Choroid plexus epithelial cell (primary cell): ENCODE data around the gene CLN5.

Source experiments
- DNase-seq: peaks from one replicate; pipeline ENCODE4 v3.0.0-alpha.2; 2010; ENCODE audit warnings: low read depth
- H3K4me3 ChIP-seq: 2 replicates; pipeline ENCODE4 v1.5.1; 2011; ENCODE audit warnings: low read depth, mild to moderate bottlenecking, control low read depth, low read length, moderate library complexity
- TF ChIP-seq, protein P1 (sequence below): conservative IDR thresholded peaks from 2 replicates; pipeline ENCODE4 v1.5.1; 2011; ENCODE audit warnings: low read depth, mild to moderate bottlenecking, control low read depth, inconsistent platforms, low read length, moderate library complexity

Gene CLN5

DNA sequence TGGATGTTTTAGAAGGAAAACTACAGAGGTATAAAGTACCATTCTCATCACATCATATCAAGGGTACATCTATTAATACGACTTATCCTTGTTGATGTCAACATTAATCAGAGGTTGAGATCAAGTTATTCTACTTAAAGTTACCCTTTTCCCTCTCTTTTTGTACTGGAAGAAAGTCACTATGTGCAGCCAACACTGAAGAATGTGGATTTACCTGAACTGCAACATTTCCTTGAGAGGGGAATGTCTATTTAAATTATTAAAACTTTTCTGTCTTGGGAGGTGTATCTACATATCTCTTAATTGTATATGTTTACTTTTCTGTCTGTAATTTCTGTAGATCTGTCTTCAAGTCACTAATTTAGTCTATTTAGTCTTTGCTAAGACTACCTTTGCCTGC is 37.6 kb downstream of the CLN5 start:
- DNase-seq, result no peak
- no peak overlapping the region for H3K4me3 ChIP-seq
- TF ChIP-seq, protein P1, sequence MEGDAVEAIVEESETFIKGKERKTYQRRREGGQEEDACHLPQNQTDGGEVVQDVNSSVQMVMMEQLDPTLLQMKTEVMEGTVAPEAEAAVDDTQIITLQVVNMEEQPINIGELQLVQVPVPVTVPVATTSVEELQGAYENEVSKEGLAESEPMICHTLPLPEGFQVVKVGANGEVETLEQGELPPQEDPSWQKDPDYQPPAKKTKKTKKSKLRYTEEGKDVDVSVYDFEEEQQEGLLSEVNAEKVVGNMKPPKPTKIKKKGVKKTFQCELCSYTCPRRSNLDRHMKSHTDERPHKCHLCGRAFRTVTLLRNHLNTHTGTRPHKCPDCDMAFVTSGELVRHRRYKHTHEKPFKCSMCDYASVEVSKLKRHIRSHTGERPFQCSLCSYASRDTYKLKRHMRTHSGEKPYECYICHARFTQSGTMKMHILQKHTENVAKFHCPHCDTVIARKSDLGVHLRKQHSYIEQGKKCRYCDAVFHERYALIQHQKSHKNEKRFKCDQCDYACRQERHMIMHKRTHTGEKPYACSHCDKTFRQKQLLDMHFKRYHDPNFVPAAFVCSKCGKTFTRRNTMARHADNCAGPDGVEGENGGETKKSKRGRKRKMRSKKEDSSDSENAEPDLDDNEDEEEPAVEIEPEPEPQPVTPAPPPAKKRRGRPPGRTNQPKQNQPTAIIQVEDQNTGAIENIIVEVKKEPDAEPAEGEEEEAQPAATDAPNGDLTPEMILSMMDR, result no peak

DNA sequence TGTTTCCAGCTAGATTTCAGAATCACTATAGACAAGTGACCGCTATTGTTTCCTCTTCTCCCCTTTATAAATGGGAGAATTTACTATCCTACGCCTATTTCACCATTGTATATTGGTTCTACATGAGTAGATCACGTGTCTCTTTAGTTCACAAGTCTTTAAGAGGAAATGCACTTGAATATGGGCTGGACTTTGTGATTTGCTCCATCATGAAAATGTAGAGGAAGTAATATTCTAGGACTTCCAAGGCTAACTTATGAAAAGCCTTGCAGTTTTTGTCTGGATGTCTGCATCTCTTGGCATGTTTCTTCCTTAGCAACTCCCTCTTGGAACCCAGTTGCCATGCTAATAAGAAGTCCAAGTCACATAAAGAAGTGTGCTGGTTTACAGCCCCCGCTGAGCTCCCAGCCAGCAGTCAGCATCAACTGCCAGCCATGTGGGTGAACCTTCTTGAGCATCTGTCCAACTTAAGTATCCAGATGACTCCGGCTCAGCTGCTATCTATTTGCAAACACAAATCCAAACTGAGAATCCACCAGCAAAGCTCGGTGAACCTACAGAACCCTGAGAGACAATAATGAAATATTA is 39.9 kb downstream of the CLN5 start:
- no peak for DNase-seq
- TF ChIP-seq, protein P1, result no peak
- no peak overlapping the region for H3K4me3 ChIP-seq

DNA sequence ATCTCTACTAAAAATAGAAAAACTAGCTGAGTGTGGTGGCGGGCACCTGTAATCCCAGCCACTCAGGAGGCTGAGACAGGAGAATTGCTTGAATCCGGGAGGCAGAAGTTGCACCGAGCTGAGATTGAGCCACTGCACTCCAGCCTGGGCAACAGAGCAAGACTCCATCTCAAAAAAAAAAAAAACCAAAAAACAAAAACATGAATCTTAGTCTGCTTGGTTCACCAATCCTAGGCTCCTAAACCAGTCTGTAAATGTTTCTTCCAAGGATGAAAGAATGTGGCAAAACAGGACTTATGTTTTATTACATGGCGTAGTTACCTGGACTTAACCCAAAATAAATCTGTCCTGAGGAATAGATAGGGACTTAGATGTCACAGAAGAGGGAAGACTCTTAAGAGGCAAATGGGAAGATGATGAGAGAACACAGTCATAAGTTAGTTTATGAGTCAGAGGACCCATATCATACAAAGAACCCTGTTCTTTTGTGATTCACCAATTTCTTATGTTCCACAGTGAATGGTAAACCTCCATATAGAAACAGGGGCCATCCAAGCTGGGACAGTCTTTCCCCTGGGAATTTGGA is 41.9 kb downstream of the CLN5 start:
- TF ChIP-seq, protein P1, result no peak
- no peak overlapping the region for H3K4me3 ChIP-seq
- no peak for DNase-seq

DNA sequence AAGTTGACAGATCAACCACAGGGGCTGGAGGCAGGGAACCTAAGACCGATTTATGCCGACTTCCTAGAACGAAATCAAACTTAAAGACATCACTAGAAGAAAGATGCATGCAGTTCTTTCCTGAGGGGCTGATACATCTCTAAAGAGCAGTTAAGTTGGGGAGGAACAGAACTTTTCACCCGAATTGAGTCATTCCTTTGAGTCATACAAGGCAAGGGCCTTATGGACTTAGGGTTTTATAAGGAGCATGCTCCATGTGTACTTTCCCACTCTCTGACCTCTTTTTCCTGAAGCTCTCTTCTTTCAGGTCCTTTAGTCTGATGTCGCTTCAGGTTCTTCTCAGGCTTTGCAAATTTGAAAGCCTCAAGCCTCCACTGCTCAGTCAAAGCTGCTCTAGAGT is 43.0 kb downstream of the CLN5 start:
- DNase-seq, result peak; percentile 54
- TF ChIP-seq, protein P1, result no peak

DNA sequence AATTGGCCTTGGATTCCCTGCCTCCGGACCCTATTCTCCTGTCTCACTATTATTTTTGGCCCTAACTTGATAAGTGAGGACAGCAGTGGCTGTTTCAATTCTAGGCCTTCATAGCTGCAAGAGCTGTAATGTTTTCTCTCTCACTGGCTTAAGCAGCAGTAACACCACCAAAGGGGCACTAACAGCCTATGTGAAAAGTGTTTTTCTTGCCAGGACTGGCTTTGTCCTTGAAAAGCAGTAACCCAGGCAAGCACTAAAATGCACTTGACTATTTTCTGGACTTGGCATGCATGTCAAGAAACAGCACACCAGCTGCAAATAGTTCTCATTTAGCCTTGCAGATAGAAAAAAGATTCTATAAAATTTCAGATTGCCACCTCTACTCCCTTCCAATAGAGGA is 44.4 kb downstream of the CLN5 start:
- H3K4me3 ChIP-seq, result no peak overlapping the region
- TF ChIP-seq, protein P1, result no peak
- DNase-seq, result no peak

More for the DNA sequence above, 43.0 kb downstream of the CLN5 start:
- no peak overlapping the region for H3K4me3 ChIP-seq

DNA sequence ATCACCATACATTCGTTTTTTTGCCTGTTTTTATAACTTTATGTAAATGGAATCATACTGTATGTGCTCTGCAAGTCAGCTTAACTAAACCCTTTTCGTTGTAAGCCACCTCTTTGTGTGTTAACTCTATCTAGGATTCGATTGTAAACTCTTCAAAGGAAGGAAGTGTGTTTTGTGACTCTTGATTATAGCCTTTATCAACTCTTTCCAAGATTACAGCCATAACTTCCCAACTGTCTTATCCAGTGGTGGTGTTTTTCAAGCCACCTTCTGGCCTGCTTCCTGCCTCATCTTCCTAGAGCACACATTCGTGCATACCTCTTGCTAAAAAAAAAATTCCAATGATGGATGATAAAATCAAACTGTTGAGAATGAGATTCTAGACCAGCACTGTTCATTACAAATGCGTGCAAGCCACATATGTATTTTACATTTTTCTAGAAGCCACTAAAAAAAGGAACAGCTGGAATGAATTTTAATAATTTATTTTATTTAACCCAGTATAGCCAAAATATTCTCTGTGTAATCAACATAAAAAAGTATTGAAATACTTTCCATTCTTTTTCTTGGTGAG is 47.1 kb downstream of the CLN5 start:
- DNase-seq, result no peak
- no peak overlapping the region for H3K4me3 ChIP-seq
- TF ChIP-seq, protein P1, result no peak

DNA sequence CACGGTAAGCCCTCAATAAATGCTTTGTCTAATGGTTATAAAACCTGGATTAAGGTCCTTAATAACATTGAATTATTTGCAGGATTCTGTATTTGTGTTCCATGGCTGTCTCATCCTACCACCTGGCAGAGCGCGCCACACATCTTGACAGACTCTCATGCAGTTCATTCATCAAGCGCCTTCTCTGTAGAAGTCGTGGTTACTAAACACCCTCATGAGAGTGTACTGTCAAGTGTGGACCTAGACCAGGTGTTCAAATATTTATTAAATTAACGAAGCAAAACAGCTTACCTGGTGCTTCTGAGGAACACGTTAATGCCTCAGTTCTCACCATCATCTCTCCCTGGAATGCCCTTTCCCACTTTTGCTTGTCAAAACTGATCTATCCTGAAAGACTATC is 48.2 kb downstream of the CLN5 start:
- DNase-seq, result no peak
- TF ChIP-seq, protein P1, result no peak
- H3K4me3 ChIP-seq, result no peak overlapping the region
